ENCODE measurements around the gene RPLP2.

RPLP2 gene

GRCh38 chr11:778976-779954, 30.5 kb upstream of the RPLP2 start:
- TF ChIP-seq SPI1 (IDR thresholded peaks at IDR 0.05; ENCODE audit: borderline replicate concordance, low read depth) (no peak), POLR2AphosphoS5 (IDR thresholded peaks at IDR 0.05; ENCODE audit: low read depth) (no peak), GABPA (IDR thresholded peaks at IDR 0.05; ENCODE audit: low read depth) (no peak)
- TF ChIP-seq, protein P1, sequence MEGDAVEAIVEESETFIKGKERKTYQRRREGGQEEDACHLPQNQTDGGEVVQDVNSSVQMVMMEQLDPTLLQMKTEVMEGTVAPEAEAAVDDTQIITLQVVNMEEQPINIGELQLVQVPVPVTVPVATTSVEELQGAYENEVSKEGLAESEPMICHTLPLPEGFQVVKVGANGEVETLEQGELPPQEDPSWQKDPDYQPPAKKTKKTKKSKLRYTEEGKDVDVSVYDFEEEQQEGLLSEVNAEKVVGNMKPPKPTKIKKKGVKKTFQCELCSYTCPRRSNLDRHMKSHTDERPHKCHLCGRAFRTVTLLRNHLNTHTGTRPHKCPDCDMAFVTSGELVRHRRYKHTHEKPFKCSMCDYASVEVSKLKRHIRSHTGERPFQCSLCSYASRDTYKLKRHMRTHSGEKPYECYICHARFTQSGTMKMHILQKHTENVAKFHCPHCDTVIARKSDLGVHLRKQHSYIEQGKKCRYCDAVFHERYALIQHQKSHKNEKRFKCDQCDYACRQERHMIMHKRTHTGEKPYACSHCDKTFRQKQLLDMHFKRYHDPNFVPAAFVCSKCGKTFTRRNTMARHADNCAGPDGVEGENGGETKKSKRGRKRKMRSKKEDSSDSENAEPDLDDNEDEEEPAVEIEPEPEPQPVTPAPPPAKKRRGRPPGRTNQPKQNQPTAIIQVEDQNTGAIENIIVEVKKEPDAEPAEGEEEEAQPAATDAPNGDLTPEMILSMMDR (IDR thresholded peaks at IDR 0.05; ENCODE audit: insufficient read depth, low read length), result no peak
- TF ChIP-seq, protein P2, sequence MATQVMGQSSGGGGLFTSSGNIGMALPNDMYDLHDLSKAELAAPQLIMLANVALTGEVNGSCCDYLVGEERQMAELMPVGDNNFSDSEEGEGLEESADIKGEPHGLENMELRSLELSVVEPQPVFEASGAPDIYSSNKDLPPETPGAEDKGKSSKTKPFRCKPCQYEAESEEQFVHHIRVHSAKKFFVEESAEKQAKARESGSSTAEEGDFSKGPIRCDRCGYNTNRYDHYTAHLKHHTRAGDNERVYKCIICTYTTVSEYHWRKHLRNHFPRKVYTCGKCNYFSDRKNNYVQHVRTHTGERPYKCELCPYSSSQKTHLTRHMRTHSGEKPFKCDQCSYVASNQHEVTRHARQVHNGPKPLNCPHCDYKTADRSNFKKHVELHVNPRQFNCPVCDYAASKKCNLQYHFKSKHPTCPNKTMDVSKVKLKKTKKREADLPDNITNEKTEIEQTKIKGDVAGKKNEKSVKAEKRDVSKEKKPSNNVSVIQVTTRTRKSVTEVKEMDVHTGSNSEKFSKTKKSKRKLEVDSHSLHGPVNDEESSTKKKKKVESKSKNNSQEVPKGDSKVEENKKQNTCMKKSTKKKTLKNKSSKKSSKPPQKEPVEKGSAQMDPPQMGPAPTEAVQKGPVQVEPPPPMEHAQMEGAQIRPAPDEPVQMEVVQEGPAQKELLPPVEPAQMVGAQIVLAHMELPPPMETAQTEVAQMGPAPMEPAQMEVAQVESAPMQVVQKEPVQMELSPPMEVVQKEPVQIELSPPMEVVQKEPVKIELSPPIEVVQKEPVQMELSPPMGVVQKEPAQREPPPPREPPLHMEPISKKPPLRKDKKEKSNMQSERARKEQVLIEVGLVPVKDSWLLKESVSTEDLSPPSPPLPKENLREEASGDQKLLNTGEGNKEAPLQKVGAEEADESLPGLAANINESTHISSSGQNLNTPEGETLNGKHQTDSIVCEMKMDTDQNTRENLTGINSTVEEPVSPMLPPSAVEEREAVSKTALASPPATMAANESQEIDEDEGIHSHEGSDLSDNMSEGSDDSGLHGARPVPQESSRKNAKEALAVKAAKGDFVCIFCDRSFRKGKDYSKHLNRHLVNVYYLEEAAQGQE (IDR thresholded peaks at IDR 0.05; ENCODE audit: insufficient replicate concordance, low read depth), result no peak
- no peak overlapping the region for H3K4me3 ChIP-seq (replicated peaks; ENCODE audit: insufficient read depth, low read length)

GRCh38 chr11:779955-780532, 29.7 kb upstream of the RPLP2 start:
- H3K27ac ChIP-seq (replicated peaks), result no peak overlapping the region
- H3K4me3 ChIP-seq (replicated peaks; ENCODE audit: insufficient read depth, low read length), result no peak overlapping the region
- no peaks in the 10 kb centered on the region for H3K27me3 ChIP-seq (ENCODE audit: insufficient read depth, poor library complexity, severe bottlenecking)
- TF ChIP-seq, protein P2 (IDR thresholded peaks at IDR 0.05; ENCODE audit: insufficient replicate concordance, low read depth), result no peak
- DNase-seq (ENCODE audit: low read depth in 1 of 2, low spot score in 1 of 2), result no peak

More at GRCh38 chr11:778976-779954, 30.5 kb upstream of the RPLP2 start:
- no peak overlapping the region for H3K27ac ChIP-seq (replicated peaks)
- no peak for DNase-seq (ENCODE audit: low read depth in 1 of 2, low spot score in 1 of 2)
- no peaks in the 10 kb centered on the region for H3K27me3 ChIP-seq (ENCODE audit: insufficient read depth, poor library complexity, severe bottlenecking)

DNA sequence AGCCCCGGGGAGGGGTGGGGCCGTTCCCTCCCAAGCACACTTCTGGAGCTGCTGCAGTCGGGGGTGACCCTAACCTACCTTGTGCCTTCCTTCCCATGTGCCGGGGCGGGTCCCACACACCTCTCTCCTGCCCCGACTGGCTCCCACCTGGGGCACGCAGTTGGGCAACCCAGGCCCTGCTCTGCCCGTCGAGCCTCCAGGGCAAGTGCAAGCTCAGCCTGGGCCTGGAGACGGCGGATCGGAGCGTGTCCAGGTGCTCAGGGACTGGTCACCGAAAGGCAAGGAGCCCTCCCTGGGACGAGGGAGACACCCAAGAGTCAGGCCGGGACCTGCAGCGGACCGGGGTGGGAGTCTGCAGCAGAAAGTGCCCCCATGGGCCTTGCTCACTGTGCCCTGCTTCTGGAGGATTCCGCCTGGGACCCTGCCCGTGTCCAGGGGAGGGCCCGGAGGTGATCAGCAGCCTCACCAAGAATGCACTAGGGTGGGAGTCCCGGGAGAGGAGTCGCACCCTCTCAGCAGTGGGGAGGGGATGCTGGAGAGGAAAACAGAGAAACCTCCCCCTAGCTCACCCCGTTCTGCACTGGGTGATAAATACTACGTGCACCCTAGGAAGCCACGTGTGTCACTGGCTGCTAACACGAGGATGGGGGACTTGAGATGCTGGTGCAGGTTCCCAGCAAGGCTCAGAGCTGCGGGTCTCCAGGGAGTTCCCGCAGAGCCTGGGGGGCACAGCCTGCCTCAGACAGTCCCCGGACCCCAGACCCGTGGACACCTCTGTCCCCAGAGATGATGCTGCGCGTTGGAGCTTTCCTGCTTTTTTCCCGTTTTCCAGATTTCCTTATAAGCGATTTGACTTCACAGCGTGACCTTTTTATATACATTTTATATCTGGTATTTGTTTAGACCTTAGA, 27.2 kb upstream of the RPLP2 start:
- no peak overlapping the region for H3K4me3 ChIP-seq (replicated peaks; ENCODE audit: insufficient read depth, low read length)
- DNase-seq (ENCODE audit: low read depth in 1 of 2, low spot score in 1 of 2), result no peak
- H3K27me3 ChIP-seq (ENCODE audit: insufficient read depth, poor library complexity, severe bottlenecking), result no peaks in the 10 kb centered on the region
- no peak overlapping the region for H3K27ac ChIP-seq (replicated peaks)
- TF ChIP-seq, protein P1 (IDR thresholded peaks at IDR 0.05; ENCODE audit: insufficient read depth, low read length), result no peak
- TF ChIP-seq GABPA (IDR thresholded peaks at IDR 0.05; ENCODE audit: low read depth) (no peak), POLR2AphosphoS5 (IDR thresholded peaks at IDR 0.05; ENCODE audit: low read depth) (no peak), SPI1 (IDR thresholded peaks at IDR 0.05; ENCODE audit: borderline replicate concordance, low read depth) (no peak)
- TF ChIP-seq, protein P2 (IDR thresholded peaks at IDR 0.05; ENCODE audit: insufficient replicate concordance, low read depth), result no peak

All from HL-60 (cell line).